Skeletal muscle satellite cell (primary cell): ENCODE data around the gene PLOD1.
"Not testable (repeated sequence)": the region's sequence is repeated elsewhere in the genome, so short reads cannot be mapped to it uniquely, and the experiment has no call there.

Source experiments
- H3K27me3 ChIP-seq: 2 replicates; pipeline ENCODE4 v1.7.0; 2013; ENCODE audit warnings: low read length; ENCODE audit not compliant: control insufficient read depth, insufficient read depth
- H3K36me3 ChIP-seq: 2 replicates; pipeline ENCODE4 v1.7.0; 2013; ENCODE audit warnings: mild to moderate bottlenecking, control low read depth, low read length; ENCODE audit not compliant: insufficient read depth
- H3K4me1 ChIP-seq: 2 replicates; pipeline ENCODE4 v1.7.0; 2013; ENCODE audit warnings: low read length; ENCODE audit not compliant: control insufficient read depth, insufficient read depth
- H3K4me2 ChIP-seq: 2 replicates; pipeline ENCODE4 v1.7.0; 2013; ENCODE audit warnings: mild to moderate bottlenecking, low read length
- H3K4me3 ChIP-seq: 2 replicates; pipeline ENCODE4 v1.7.0; 2013; ENCODE audit warnings: low read length
- H3K9ac ChIP-seq: 2 replicates; pipeline ENCODE4 v1.7.0; 2013; ENCODE audit warnings: mild to moderate bottlenecking, low read depth, low read length, moderate library complexity
- H3K9me3 ChIP-seq: replicated peaks from 2 replicates; pipeline ENCODE4 v1.7.0; 2013; ENCODE audit warnings: mild to moderate bottlenecking, control low read depth, low read length

The PLOD1 gene

GRCh38 chr1:11913291-11913690, 21.2 kb upstream of the PLOD1 start:
- H3K9me3 ChIP-seq, result no peaks in the 10 kb centered on the region
- peaks cover 9% of the 10 kb centered on the region for H3K4me1 ChIP-seq
- no peak overlapping the region for H3K4me2 ChIP-seq
- no peak overlapping the region for H3K4me3 ChIP-seq
- H3K36me3 ChIP-seq, result peaks cover 5% of the 10 kb centered on the region
- no peaks in the 10 kb centered on the region for H3K27me3 ChIP-seq
- no peak overlapping the region for H3K9ac ChIP-seq

GRCh38 chr1:11914024-11914423, 20.5 kb upstream of the PLOD1 start:
- H3K36me3 ChIP-seq, result peaks cover 5% of the 10 kb centered on the region
- H3K9ac ChIP-seq, result no peak overlapping the region
- no peaks in the 10 kb centered on the region for H3K9me3 ChIP-seq
- peaks cover 13% of the 10 kb centered on the region for H3K4me1 ChIP-seq
- no peak overlapping the region for H3K4me2 ChIP-seq
- H3K4me3 ChIP-seq, result no peak overlapping the region
- no peaks in the 10 kb centered on the region for H3K27me3 ChIP-seq

- H3K4me2 ChIP-seq, result peak overlapping the region; percentile 36
- H3K9ac ChIP-seq, result no peak overlapping the region
- H3K4me1 ChIP-seq, result peaks cover 36% of the 10 kb centered on the region
- no peak overlapping the region for H3K4me3 ChIP-seq
- no peaks in the 10 kb centered on the region for H3K9me3 ChIP-seq
- H3K27me3 ChIP-seq, result no peaks in the 10 kb centered on the region
- peaks cover 34% of the 10 kb centered on the region for H3K36me3 ChIP-seq
These were observed 15.6 kb upstream of the PLOD1 start for GRCh38 chr1:11918799-11919519.

GRCh38 chr1:11919621-11920020, 14.9 kb upstream of the PLOD1 start:
- H3K4me1 ChIP-seq, result peaks cover 43% of the 10 kb centered on the region
- H3K36me3 ChIP-seq, result peaks cover 34% of the 10 kb centered on the region
- no peak overlapping the region for H3K9ac ChIP-seq
- H3K9me3 ChIP-seq, result no peaks in the 10 kb centered on the region
- H3K4me2 ChIP-seq, result no peak overlapping the region
- H3K27me3 ChIP-seq, result no peaks in the 10 kb centered on the region
- H3K4me3 ChIP-seq, result no peak overlapping the region

- Histone ChIP-seq H3K9ac (no peak overlapping the region), H3K4me2 (no peak overlapping the region), H3K9me3 (no peaks in the 10 kb centered on the region), H3K4me1 (peaks cover 50% of the 10 kb centered on the region), H3K36me3 (peaks cover 34% of the 10 kb centered on the region), H3K27me3 (no peaks in the 10 kb centered on the region), H3K4me3 (no peak overlapping the region)
These were observed 14.1 kb upstream of the PLOD1 start for GRCh38 chr1:11920239-11920903.

GRCh38 chr1:11921022-11921421, 13.5 kb upstream of the PLOD1 start:
- no peaks in the 10 kb centered on the region for H3K9me3 ChIP-seq
- peaks cover 50% of the 10 kb centered on the region for H3K4me1 ChIP-seq
- H3K36me3 ChIP-seq, result peaks cover 34% of the 10 kb centered on the region
- no peaks in the 10 kb centered on the region for H3K27me3 ChIP-seq
- H3K4me3 ChIP-seq, result no peak overlapping the region
- no peak overlapping the region for H3K9ac ChIP-seq
- no peak overlapping the region for H3K4me2 ChIP-seq

GRCh38 chr1:11923069-11923826, 11.3 kb upstream of the PLOD1 start:
- H3K4me2 ChIP-seq, result peak overlapping the region; percentile 99
- peak overlapping the region; percentile 18 for H3K4me3 ChIP-seq
- no peaks in the 10 kb centered on the region for H3K9me3 ChIP-seq
- H3K36me3 ChIP-seq, result peaks cover 29% of the 10 kb centered on the region
- no peaks in the 10 kb centered on the region for H3K27me3 ChIP-seq
- no peak overlapping the region for H3K9ac ChIP-seq
- H3K4me1 ChIP-seq, result peaks cover 58% of the 10 kb centered on the region

GRCh38 chr1:11923827-11924113, 10.7 kb upstream of the PLOD1 start:
- Histone ChIP-seq H3K4me1 (peaks cover 52% of the 10 kb centered on the region), H3K36me3 (peaks cover 29% of the 10 kb centered on the region), H3K4me3 (peak overlapping the region; percentile 18), H3K27me3 (no peaks in the 10 kb centered on the region), H3K4me2 (peak overlapping the region; percentile 99), H3K9ac (no peak overlapping the region), H3K9me3 (no peaks in the 10 kb centered on the region)

GRCh38 chr1:11924334-11925195, 10.0 kb upstream of the PLOD1 start:
- Histone ChIP-seq H3K36me3 (peaks cover 24% of the 10 kb centered on the region), H3K27me3 (no peaks in the 10 kb centered on the region), H3K4me3 (peak overlapping the region; percentile 75), H3K9ac (peak overlapping the region; percentile 39), H3K4me1 (peaks cover 46% of the 10 kb centered on the region), H3K4me2 (peak overlapping the region; percentile 99), H3K9me3 (no peaks in the 10 kb centered on the region)

GRCh38 chr1:11925196-11925937, 9.2 kb upstream of the PLOD1 start:
- Histone ChIP-seq H3K4me1 (peaks cover 47% of the 10 kb centered on the region), H3K9ac (peak overlapping the region; percentile 65), H3K4me3 (peak overlapping the region; percentile 75), H3K4me2 (peak overlapping the region; percentile 99), H3K36me3 (peaks cover 19% of the 10 kb centered on the region)
- H3K27me3 ChIP-seq, H3K9me3 ChIP-seq: not testable (repeated sequence)
